ENCODE measurements around the gene RAB20.

RAB20 gene

DNA sequence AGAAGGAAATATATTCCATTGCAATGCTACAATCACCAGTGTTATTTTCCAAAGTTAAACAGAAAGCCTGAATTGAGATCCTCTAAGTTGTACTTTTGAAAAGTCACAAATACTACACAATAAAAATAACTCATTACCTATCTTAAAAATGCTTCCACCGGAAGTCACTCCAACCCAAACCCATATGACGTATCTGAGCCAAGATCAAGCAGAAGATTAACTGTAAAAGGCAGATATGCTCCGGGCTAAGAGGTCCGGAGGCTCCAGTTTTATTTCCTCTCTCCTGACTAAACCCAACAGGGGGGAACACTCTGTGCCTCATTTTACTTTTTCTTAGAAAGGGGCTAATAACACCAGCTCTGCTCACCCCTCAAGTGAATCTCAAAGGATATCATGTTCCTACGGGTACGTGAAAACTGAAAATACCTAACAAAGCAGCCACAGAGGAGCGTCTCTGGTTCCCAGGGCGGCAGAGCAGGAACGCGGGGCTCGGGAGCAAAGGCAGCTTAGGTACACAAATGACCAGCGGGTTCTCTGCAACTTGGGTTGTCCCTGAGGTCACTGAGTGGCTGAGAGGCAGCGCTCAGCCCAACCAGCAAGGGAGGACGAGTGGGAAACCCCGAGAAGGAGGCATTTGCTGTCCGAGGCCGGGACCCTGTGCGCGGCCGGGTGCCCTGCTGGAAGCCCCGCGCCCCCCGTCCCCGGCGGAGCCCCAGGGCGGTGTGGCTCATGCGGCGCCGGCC is 750 bp downstream of the RAB20 start:
- FAIRE-seq (no peak), DNase-seq (ENCODE audit: insufficient read length, low spot score) (no peak)
- TF ChIP-seq, protein P1, sequence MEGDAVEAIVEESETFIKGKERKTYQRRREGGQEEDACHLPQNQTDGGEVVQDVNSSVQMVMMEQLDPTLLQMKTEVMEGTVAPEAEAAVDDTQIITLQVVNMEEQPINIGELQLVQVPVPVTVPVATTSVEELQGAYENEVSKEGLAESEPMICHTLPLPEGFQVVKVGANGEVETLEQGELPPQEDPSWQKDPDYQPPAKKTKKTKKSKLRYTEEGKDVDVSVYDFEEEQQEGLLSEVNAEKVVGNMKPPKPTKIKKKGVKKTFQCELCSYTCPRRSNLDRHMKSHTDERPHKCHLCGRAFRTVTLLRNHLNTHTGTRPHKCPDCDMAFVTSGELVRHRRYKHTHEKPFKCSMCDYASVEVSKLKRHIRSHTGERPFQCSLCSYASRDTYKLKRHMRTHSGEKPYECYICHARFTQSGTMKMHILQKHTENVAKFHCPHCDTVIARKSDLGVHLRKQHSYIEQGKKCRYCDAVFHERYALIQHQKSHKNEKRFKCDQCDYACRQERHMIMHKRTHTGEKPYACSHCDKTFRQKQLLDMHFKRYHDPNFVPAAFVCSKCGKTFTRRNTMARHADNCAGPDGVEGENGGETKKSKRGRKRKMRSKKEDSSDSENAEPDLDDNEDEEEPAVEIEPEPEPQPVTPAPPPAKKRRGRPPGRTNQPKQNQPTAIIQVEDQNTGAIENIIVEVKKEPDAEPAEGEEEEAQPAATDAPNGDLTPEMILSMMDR (IDR thresholded peaks at IDR 0.05; ENCODE audit: insufficient read depth, missing control alignments): no peak

DNA sequence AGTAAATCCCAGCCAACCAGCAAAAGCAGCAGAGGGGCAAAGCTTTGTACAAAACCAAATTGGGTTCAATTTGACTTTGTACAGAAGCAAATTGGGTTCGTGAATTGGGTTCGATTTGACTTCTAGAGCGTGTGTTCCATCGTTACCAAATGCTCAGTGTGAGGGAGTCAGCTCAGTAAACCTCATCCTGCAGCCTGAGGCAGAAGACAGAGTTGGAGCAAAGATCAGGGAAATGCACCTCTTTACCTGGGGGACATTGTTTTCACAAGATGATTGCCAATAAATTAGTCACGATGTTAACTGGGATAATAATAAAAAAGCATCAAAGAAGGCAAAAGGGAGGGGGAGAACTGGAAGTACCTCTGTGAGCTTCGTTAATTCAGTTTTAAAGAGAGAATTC is 1.5 kb downstream of the RAB20 start:
- FAIRE-seq (no peak), DNase-seq (ENCODE audit: insufficient read length, low spot score) (no peak)
- TF ChIP-seq, protein P1 (IDR thresholded peaks at IDR 0.05; ENCODE audit: insufficient read depth, missing control alignments): no peak

DNA sequence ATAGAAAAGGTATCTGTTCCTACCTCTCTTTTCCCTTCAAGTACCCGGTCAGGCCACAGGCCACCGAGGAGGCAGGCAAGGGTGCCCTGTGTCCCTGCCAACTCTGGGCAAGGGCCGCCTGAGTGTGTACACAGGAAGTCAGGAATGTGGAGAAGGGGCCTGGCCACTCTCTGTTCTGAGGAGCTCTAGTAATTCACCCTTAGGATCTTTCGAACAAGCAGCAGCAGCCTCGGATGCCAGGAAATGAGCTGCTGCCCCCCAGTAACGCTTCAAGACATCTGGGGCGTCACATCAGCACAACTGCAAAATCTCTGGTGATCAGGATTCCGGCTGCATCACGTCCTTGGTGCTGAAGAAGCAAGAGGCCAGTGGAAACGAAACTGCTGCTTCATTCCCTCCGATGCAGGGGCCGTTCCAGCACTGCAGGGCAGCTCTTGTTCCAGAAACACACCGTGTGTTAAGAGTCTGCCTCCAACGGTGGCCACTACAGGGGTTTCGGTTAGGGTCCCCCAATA is 2.0 kb downstream of the RAB20 start:
- FAIRE-seq: no peak
- DNase-seq (ENCODE audit: insufficient read length, low spot score): no peak
- TF ChIP-seq, protein P1 (IDR thresholded peaks at IDR 0.05; ENCODE audit: insufficient read depth, missing control alignments): no peak

DNA sequence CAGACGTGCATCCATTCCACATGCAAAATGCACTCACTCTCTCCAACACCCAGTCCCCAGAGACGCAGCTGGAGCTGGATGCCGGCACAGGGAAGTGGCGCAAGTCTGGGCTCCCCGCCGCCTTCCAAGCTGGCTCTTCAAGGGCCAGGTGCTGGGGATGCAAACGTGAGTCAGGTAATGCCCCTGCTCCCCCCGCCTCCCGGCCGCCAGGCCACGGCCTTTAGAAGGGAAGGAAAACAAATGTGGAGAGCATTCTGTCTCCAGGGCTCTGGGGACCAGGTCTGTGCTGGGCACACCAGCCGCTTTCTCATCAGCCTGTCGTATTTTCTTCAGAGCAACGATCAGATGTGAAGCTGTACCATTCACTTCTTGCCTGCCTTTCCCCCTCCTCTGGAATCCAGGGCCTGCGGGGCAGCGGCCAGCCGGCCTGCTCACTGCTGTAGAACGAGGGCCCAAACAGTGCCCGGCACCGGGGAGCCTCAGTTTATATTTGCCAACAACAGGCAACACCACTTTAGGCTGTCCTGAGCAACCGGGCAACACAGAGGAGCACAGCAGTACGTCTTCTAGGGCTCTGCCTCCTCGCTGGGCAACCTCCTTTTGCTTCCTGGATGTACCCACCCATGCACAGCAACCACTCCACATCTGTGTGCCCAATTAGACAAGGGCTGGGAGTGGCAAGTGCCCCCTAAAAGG is 3.8 kb downstream of the RAB20 start:
- TF ChIP-seq, protein P1 (IDR thresholded peaks at IDR 0.05; ENCODE audit: insufficient read depth, missing control alignments): no peak
- DNase-seq (ENCODE audit: insufficient read length, low spot score) (no peak), FAIRE-seq (no peak)

- no peak for FAIRE-seq
- no peak for DNase-seq (ENCODE audit: insufficient read length, low spot score)
- TF ChIP-seq, protein P1 (IDR thresholded peaks at IDR 0.05; ENCODE audit: insufficient read depth, missing control alignments): no peak
These were observed 4.4 kb downstream of the RAB20 start for GRCh38 chr13:110557082-110557481.

DNA sequence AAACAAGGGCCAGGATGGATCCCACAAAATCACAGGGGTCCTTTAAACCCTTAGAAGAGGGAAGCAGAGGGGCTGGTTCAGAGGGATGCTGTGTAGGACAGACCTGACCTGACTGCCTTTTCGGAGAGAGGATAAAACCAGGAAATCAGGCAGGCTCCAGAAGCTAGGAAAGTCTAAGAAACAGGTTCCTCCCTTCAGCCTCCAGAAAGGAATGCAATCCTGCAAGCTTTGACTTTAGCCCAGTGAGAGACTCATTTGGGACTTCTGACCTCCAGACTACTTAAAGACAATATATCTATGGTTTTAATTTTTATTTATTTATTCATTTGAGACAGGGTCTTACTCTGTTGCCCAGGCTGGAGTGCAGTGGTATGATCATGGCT is 5.3 kb downstream of the RAB20 start:
- FAIRE-seq: no peak
- no peak for DNase-seq (ENCODE audit: insufficient read length, low spot score)
- TF ChIP-seq, protein P1 (IDR thresholded peaks at IDR 0.05; ENCODE audit: insufficient read depth, missing control alignments): no peak
